CD4-positive, alpha-beta T cell treated with Interferon alpha-2 for 1 hour (primary cell): Measurements from ENCODE around the gene ZNF502.

Source experiments
- DNase-seq, 2 donors: peaks; one replicate each; pipeline ENCODE4 v3.0.0-alpha.2; 2020 to 2022

ZNF502 gene

GRCh38 chr3:44771424-44772098 lies 59.1 kb downstream of the ZNF502 start:
- DNase-seq: no peak

- no peak for DNase-seq
These were observed 59.6 kb downstream of the ZNF502 start for GRCh38 chr3:44772099-44772442.
